Epithelial cell of prostate (primary cell): Measurements from ENCODE around the gene KRT20.
A peak's percentile ranks its signal among the peaks of the same experiment; 100 is the strongest.

Source experiments
- DNase-seq: peaks from one replicate; pipeline ENCODE4 v3.0.0-alpha.2; 2011; ENCODE audit warnings: low read depth, low spot score
- H3K27ac ChIP-seq: fragments of 450-650 bp; 2 replicates; pipeline ENCODE4 v1.5.1; 2017; ENCODE audit warnings: mild to moderate bottlenecking

The KRT20 gene

GRCh38 chr17:40901981-40902474, 17.0 kb upstream of the KRT20 start:
- peak overlapping the region; percentile 97 for H3K27ac ChIP-seq
- DNase-seq, result peak; percentile 86

GRCh38 chr17:40900809-40901356, 15.8 kb upstream of the KRT20 start:
- no peak for DNase-seq
- no peak overlapping the region for H3K27ac ChIP-seq

- no peak for DNase-seq
- H3K27ac ChIP-seq, result no peak overlapping the region
These were observed 11.9 kb upstream of the KRT20 start for GRCh38 chr17:40896916-40897455.

- no peak overlapping the region for H3K27ac ChIP-seq
- no peak for DNase-seq
These were observed 10.2 kb upstream of the KRT20 start for GRCh38 chr17:40895106-40895730.

- no peak for DNase-seq
These were observed 3.2 kb upstream of the KRT20 start for GRCh38 chr17:40888196-40888720.

GRCh38 chr17:40886090-40886489, 1.0 kb upstream of the KRT20 start:
- no peak overlapping the region for H3K27ac ChIP-seq
- no peak for DNase-seq

More at GRCh38 chr17:40888196-40888720, 3.2 kb upstream of the KRT20 start:
- H3K27ac ChIP-seq, result no peak overlapping the region

- no peak for DNase-seq
- no peak overlapping the region for H3K27ac ChIP-seq
These were observed 1.3 kb downstream of the KRT20 start for GRCh38 chr17:40883626-40884334.

- DNase-seq, result no peak
These were observed 2.0 kb downstream of the KRT20 start for GRCh38 chr17:40883031-40883430.

GRCh38 chr17:40879026-40879425, 6.0 kb downstream of the KRT20 start:
- DNase-seq, result no peak
- no peak overlapping the region for H3K27ac ChIP-seq

More at GRCh38 chr17:40883031-40883430, 2.0 kb downstream of the KRT20 start:
- H3K27ac ChIP-seq, result no peak overlapping the region

GRCh38 chr17:40878044-40878443, 7.0 kb downstream of the KRT20 start:
- H3K27ac ChIP-seq, result no peak overlapping the region
- no peak for DNase-seq

- no peak for DNase-seq
- H3K27ac ChIP-seq, result no peak overlapping the region
These were observed 11.2 kb downstream of the KRT20 start for GRCh38 chr17:40873801-40874200.

GRCh38 chr17:40873255-40873654, 11.8 kb downstream of the KRT20 start:
- H3K27ac ChIP-seq, result no peak overlapping the region
- no peak for DNase-seq

- DNase-seq, result no peak
- no peak overlapping the region for H3K27ac ChIP-seq
These were observed 12.6 kb downstream of the KRT20 start for GRCh38 chr17:40872416-40872815.

- no peak for DNase-seq
- no peak overlapping the region for H3K27ac ChIP-seq
These were observed 13.7 kb downstream of the KRT20 start for GRCh38 chr17:40871316-40871715.

GRCh38 chr17:40870136-40870535, 14.9 kb downstream of the KRT20 start:
- H3K27ac ChIP-seq, result no peak overlapping the region
- no peak for DNase-seq

- H3K27ac ChIP-seq, result no peak within 1 kb of the TSS
These were observed 18.2 kb downstream of the KRT20 start, which contains the start of gene KRT12 for GRCh38 chr17:40866838-40867237. KRT12 (minus strand) TSS chr17:40867223; CDS start chr17:40867186, 37 bp downstream.

GRCh38 chr17:40864661-40865390, 20.2 kb downstream of the KRT20 start:
- no peak for DNase-seq
- H3K27ac ChIP-seq, result no peak overlapping the region

More at GRCh38 chr17:40866838-40867237, 18.2 kb downstream of the KRT20 start, which contains the start of gene KRT12:
- no peak for DNase-seq

- no peak for DNase-seq
- no peak overlapping the region for H3K27ac ChIP-seq
These were observed 21.9 kb downstream of the KRT20 start for GRCh38 chr17:40862985-40863733.

- no peak for DNase-seq
- H3K27ac ChIP-seq, result no peak overlapping the region
These were observed 25.5 kb downstream of the KRT20 start for GRCh38 chr17:40859536-40859935.
